ENCODE results near the gene KLHL17. TPM values are rescaled to one million over a fixed set of nuclear protein-coding genes. Genes with fewer than 3 reads are reported as not detected.

KLHL17 gene
- total RNA-seq, 1 experiment from 2014 or later: 32.1 TPM

- H2AFZ ChIP-seq (ENCODE audit: low read length): no peak overlapping the region
- H3F3A ChIP-seq (ENCODE audit: low read length, unreplicated experiment): no peaks in the 10 kb centered on the region
- no peaks in the 10 kb centered on the region for H3K9me2 ChIP-seq (replicated peaks; ENCODE audit: low read length)
- no peak for TF ChIP-seq EZH2phosphoT487 (IDR thresholded peaks at IDR 0.05; ENCODE audit: borderline replicate concordance, low read length)
- no peak for TF ChIP-seq CTCF (conservative IDR thresholded peaks at IDR 0.05; ENCODE audit: low read depth, low read length)
- TF ChIP-seq EZH2 (IDR thresholded peaks at IDR 0.05; ENCODE audit: low read length, unreplicated experiment): no peak
- H3K27ac ChIP-seq (ENCODE audit: low read length): no peak overlapping the region
- no peak overlapping the region for H3K4me2 ChIP-seq (ENCODE audit: low read length)
- H3K9me3 ChIP-seq (ENCODE audit: low read length): no peaks in the 10 kb centered on the region
- no peaks in the 10 kb centered on the region for H3K36me3 ChIP-seq (ENCODE audit: low read depth, low read length)
- ChIA-PET CTCF (interaction anchor here (1.5 kb wide), 1 partner anchor 8 kb away, joined by 14 read pairs; the partner anchor contains the start of gene PLEKHN1), POLR2A (ENCODE audit: unreplicated experiment) (no interaction called here)
- H3K4me1 ChIP-seq (ENCODE audit: insufficient read depth, low read length): peaks cover 13% of the 10 kb centered on the region
- H3K9ac ChIP-seq (ENCODE audit: low read length): no peak overlapping the region
- no peaks in the 10 kb centered on the region for H3K27me3 ChIP-seq (ENCODE audit: low read length)
- BruUV-seq (replicated peaks): no TSS peak
- no peaks in the 10 kb centered on the region for H3K79me2 ChIP-seq (ENCODE audit: low read length)
- intact Hi-C loops (cut with micrococcal nuclease): no loop called here
- no peaks in the 10 kb centered on the region for H4K20me1 ChIP-seq (ENCODE audit: low read length)
- ATAC-seq (no peak), DNase-seq (no peak)
- H3K4me3 ChIP-seq (ENCODE audit: low read length): no peak overlapping the region
These were observed 14.4 kb downstream of the KLHL17 start for GRCh38 chr1:974687-975328.

- no peaks in the 10 kb centered on the region for H3K9me2 ChIP-seq (replicated peaks; ENCODE audit: low read length)
- ATAC-seq: no peak
- no peaks in the 10 kb centered on the region for H4K20me1 ChIP-seq (ENCODE audit: low read length)
- no peaks in the 10 kb centered on the region for H3K9me3 ChIP-seq (ENCODE audit: low read length)
- H2AFZ ChIP-seq (ENCODE audit: low read length): no peak overlapping the region
- peaks cover 13% of the 10 kb centered on the region for H3K4me1 ChIP-seq (ENCODE audit: insufficient read depth, low read length)
- TSS peak; percentile 49 for BruUV-seq (replicated peaks)
- no peaks in the 10 kb centered on the region for H3K27me3 ChIP-seq (ENCODE audit: low read length)
- H3K27ac ChIP-seq (ENCODE audit: low read length): no peak overlapping the region
- H3K36me3 ChIP-seq (ENCODE audit: low read depth, low read length): no peaks in the 10 kb centered on the region
- CTCF ChIA-PET: interaction anchor here (1.5 kb wide), 1 partner anchor 9 kb away, joined by 14 read pairs; the partner anchor contains the start of gene PLEKHN1
- peak overlapping the region; percentile 64 for H3K4me3 ChIP-seq (ENCODE audit: low read length)
- no peak overlapping the region for H3K9ac ChIP-seq (ENCODE audit: low read length)
- peak overlapping the region; percentile 98 for H3K4me2 ChIP-seq (ENCODE audit: low read length)
- TF ChIP-seq EZH2phosphoT487 (IDR thresholded peaks at IDR 0.05; ENCODE audit: borderline replicate concordance, low read length): no peak
- TF ChIP-seq CTCF (conservative IDR thresholded peaks at IDR 0.05; ENCODE audit: low read depth, low read length): no peak
- TF ChIP-seq EZH2 (IDR thresholded peaks at IDR 0.05; ENCODE audit: low read length, unreplicated experiment): no peak
- POLR2A ChIA-PET (ENCODE audit: unreplicated experiment): interaction anchor here (0.6 kb wide), 1 partner anchor 25 kb away, joined by 3 read pairs; no protein-coding TSS in a partner anchor
- H3K79me2 ChIP-seq (ENCODE audit: low read length): no peaks in the 10 kb centered on the region
- no peaks in the 10 kb centered on the region for H3F3A ChIP-seq (ENCODE audit: low read length, unreplicated experiment)
- no peak for DNase-seq
- intact Hi-C loops (cut with micrococcal nuclease): no loop called here
These were observed 15.0 kb downstream of the KLHL17 start for GRCh38 chr1:975365-975764.

All from PC-3 (cell line).